HG02973 (cell line): ENCODE measurements around the gene CDKAL1.

ENCODE experiments used
- ATAC-seq: cut with Tn5 transposase; IDR thresholded peaks from one replicate; pipeline ENCODE4 v1.9.1; 2021; ENCODE audit warnings: moderate library complexity; ENCODE audit not compliant: unreplicated experiment

The CDKAL1 gene

GRCh38 chr6:20778912-20779311 lies 244.7 kb downstream of the CDKAL1 start:
- no peak for ATAC-seq

- no peak for ATAC-seq
These were observed 254.9 kb downstream of the CDKAL1 start for GRCh38 chr6:20789162-20789561.

- ATAC-seq, result no peak
These were observed 256.0 kb downstream of the CDKAL1 start for GRCh38 chr6:20790032-20790791.

- no peak for ATAC-seq
These were observed 256.8 kb downstream of the CDKAL1 start for GRCh38 chr6:20791074-20791473.

GRCh38 chr6:20791944-20792343 lies 257.7 kb downstream of the CDKAL1 start:
- no peak for ATAC-seq

- no peak for ATAC-seq
These were observed 258.9 kb downstream of the CDKAL1 start for GRCh38 chr6:20793174-20793573.

- no peak for ATAC-seq
These were observed 263.3 kb downstream of the CDKAL1 start for GRCh38 chr6:20797597-20797996.

GRCh38 chr6:20800229-20800628 lies 266.0 kb downstream of the CDKAL1 start:
- ATAC-seq, result no peak

GRCh38 chr6:20800653-20801052 lies 266.4 kb downstream of the CDKAL1 start:
- no peak for ATAC-seq

GRCh38 chr6:20801595-20801994 lies 267.3 kb downstream of the CDKAL1 start:
- no peak for ATAC-seq

GRCh38 chr6:20802596-20802995 lies 268.3 kb downstream of the CDKAL1 start:
- ATAC-seq, result no peak

- no peak for ATAC-seq
These were observed 270.8 kb downstream of the CDKAL1 start for GRCh38 chr6:20805021-20805420.

- ATAC-seq, result no peak
These were observed 272.4 kb downstream of the CDKAL1 start for GRCh38 chr6:20806669-20807068.

- ATAC-seq, result no peak
These were observed 274.2 kb downstream of the CDKAL1 start for GRCh38 chr6:20808439-20808838.

GRCh38 chr6:20808924-20809323 lies 274.7 kb downstream of the CDKAL1 start:
- ATAC-seq, result no peak

GRCh38 chr6:20810727-20811108 lies 276.5 kb downstream of the CDKAL1 start:
- ATAC-seq, result no peak

GRCh38 chr6:20811109-20811761 lies 277.0 kb downstream of the CDKAL1 start:
- ATAC-seq, result no peak

GRCh38 chr6:20812776-20813175 lies 278.5 kb downstream of the CDKAL1 start:
- ATAC-seq, result no peak

- ATAC-seq, result no peak
These were observed 280.2 kb downstream of the CDKAL1 start for GRCh38 chr6:20814494-20814893.

GRCh38 chr6:20816126-20816525 lies 281.9 kb downstream of the CDKAL1 start:
- no peak for ATAC-seq

- ATAC-seq, result no peak
These were observed 283.6 kb downstream of the CDKAL1 start for GRCh38 chr6:20817806-20818320.

GRCh38 chr6:20819774-20820400 lies 285.6 kb downstream of the CDKAL1 start:
- no peak for ATAC-seq
